H9 (cell line): Measurements from ENCODE around the gene RSF1. TPM values are rescaled to one million over a fixed set of nuclear protein-coding genes. Genes with fewer than 3 reads are reported as not detected.

Experiments
- DNase-seq: peaks from one replicate; pipeline ENCODE4 v3.0.0-alpha.2; 2017
- H2AFZ ChIP-seq: one replicate; pipeline ENCODE4 v1.6.1; 2013; ENCODE audit warnings: mild to moderate bottlenecking, low read length, control low read depth, moderate library complexity
- H2AK5ac ChIP-seq: 2 replicates; pipeline ENCODE4 v1.6.1; 2013; ENCODE audit warnings: low read length, control low read depth, mixed read lengths; ENCODE audit not compliant: insufficient read length
- H2BK120ac ChIP-seq: one replicate; pipeline ENCODE4 v1.6.1; 2013; ENCODE audit warnings: low read depth, mild to moderate bottlenecking, low read length, control low read depth, inconsistent platforms; ENCODE audit not compliant: poor library complexity, severe bottlenecking
- H2BK12ac ChIP-seq: 2 replicates; pipeline ENCODE4 v1.6.1; 2013; ENCODE audit warnings: low read length, control low read depth, mixed read lengths, low read depth; ENCODE audit not compliant: insufficient read length
- H2BK15ac ChIP-seq: 2 replicates; pipeline ENCODE4 v1.6.1; 2013; ENCODE audit warnings: low read depth, low read length, control low read depth
- H2BK20ac ChIP-seq: one replicate; pipeline ENCODE4 v1.6.1; 2013; ENCODE audit warnings: low read depth, mild to moderate bottlenecking, low read length, control low read depth, inconsistent platforms; ENCODE audit not compliant: poor library complexity, severe bottlenecking
- H2BK5ac ChIP-seq: 2 replicates; pipeline ENCODE4 v1.6.1; 2013; ENCODE audit warnings: low read length, control low read depth, mixed read lengths; ENCODE audit not compliant: insufficient read length
- H3K14ac ChIP-seq: 2 replicates; pipeline ENCODE4 v1.6.1; 2013; ENCODE audit warnings: low read length, control low read depth; ENCODE audit not compliant: insufficient read depth
- H3K18ac ChIP-seq: 2 replicates; pipeline ENCODE4 v1.6.1; 2013; ENCODE audit warnings: low read depth, mild to moderate bottlenecking, mixed read lengths, low read length, control low read depth; ENCODE audit not compliant: insufficient read length
- H3K23ac ChIP-seq: 2 replicates; pipeline ENCODE4 v1.6.1; 2013; ENCODE audit warnings: low read length, control low read depth, mixed read lengths, low read depth; ENCODE audit not compliant: insufficient read length
- H3K23me2 ChIP-seq: 2 replicates; pipeline ENCODE4 v1.6.1; 2013; ENCODE audit warnings: low read depth, mild to moderate bottlenecking, mixed read lengths, low read length, control low read depth; ENCODE audit not compliant: insufficient read length, poor library complexity, severe bottlenecking
- H3K27ac ChIP-seq: 2 replicates; pipeline ENCODE4 v1.5.1; 2013; ENCODE audit warnings: low read length, control low read depth, mixed read lengths, low read depth; ENCODE audit not compliant: insufficient read length
- H3K27me3 ChIP-seq: 2 replicates; pipeline ENCODE4 v1.6.1; 2013; ENCODE audit warnings: low read length, control low read depth, inconsistent platforms; ENCODE audit not compliant: insufficient read depth
- H3K4ac ChIP-seq: 2 replicates; pipeline ENCODE4 v1.6.1; 2013; ENCODE audit warnings: low read depth, mild to moderate bottlenecking, control low read depth, inconsistent platforms, low read length, moderate library complexity
- H3K4me1 ChIP-seq: 2 replicates; pipeline ENCODE4 v1.6.1; 2013; ENCODE audit warnings: low read length, control low read depth, inconsistent platforms; ENCODE audit not compliant: insufficient read depth
- H3K4me2 ChIP-seq: 2 replicates; pipeline ENCODE4 v1.6.1; 2013; ENCODE audit warnings: low read length, control low read depth, mixed read lengths; ENCODE audit not compliant: insufficient read length, insufficient read depth
- H3K56ac ChIP-seq: 2 replicates; pipeline ENCODE4 v1.6.1; 2013; ENCODE audit warnings: low read depth, mild to moderate bottlenecking, mixed read lengths, low read length, control low read depth; ENCODE audit not compliant: insufficient read length
- H3K79me1 ChIP-seq: 2 replicates; pipeline ENCODE4 v1.6.1; 2013; ENCODE audit warnings: low read depth, mild to moderate bottlenecking, moderate library complexity, low read length, control low read depth, inconsistent platforms; ENCODE audit not compliant: insufficient read depth, poor library complexity, severe bottlenecking
- H3K79me2 ChIP-seq: 2 replicates; pipeline ENCODE4 v1.6.1; 2013; ENCODE audit warnings: low read length, control low read depth, inconsistent platforms; ENCODE audit not compliant: insufficient read depth
- H3K9ac ChIP-seq: 2 replicates; pipeline ENCODE4 v1.6.1; 2013; ENCODE audit warnings: low read length, control low read depth, mixed read lengths; ENCODE audit not compliant: insufficient read length; ENCODE audit errors: extremely low read depth
- H3K9me3 ChIP-seq: one replicate; pipeline ENCODE4 v1.6.1; 2013; ENCODE audit warnings: low read depth, low read length, inconsistent platforms; ENCODE audit not compliant: control insufficient read depth
- H3T11ph ChIP-seq: one replicate; pipeline ENCODE4 v1.6.1; 2013; ENCODE audit warnings: mild to moderate bottlenecking, low read length, control low read depth, inconsistent platforms
- H4K20me1 ChIP-seq: one replicate; pipeline ENCODE4 v1.6.1; 2013; ENCODE audit not compliant: control insufficient read depth, insufficient read length, insufficient read depth
- H4K5ac ChIP-seq: 2 replicates; pipeline ENCODE4 v1.6.1; 2013; ENCODE audit warnings: low read depth, mild to moderate bottlenecking, mixed read lengths, low read length, control low read depth; ENCODE audit not compliant: insufficient read length
- H4K8ac ChIP-seq: replicated peaks from 2 replicates; pipeline ENCODE4 v1.6.1; 2013; ENCODE audit warnings: low read length, control low read depth, mixed read lengths, low read depth; ENCODE audit not compliant: insufficient read length
- H4K91ac ChIP-seq: 2 replicates; pipeline ENCODE4 v1.6.1; 2013; ENCODE audit warnings: low read depth, mild to moderate bottlenecking, moderate library complexity, mixed read lengths, low read length, control low read depth; ENCODE audit not compliant: insufficient read length
- H3K27ac Mint-ChIP-seq, 3 experiments: 2 replicates in 2 of 3; 3 replicates in 1 of 3; pipeline ENCODE4 v1.8.0; 2020 to 2021; ENCODE audit warnings: mixed read lengths in 3 of 3, mild to moderate bottlenecking in 1 of 3, moderate library complexity in 1 of 3
- H3K27me3 Mint-ChIP-seq: 2 replicates; pipeline ENCODE4 v1.8.0; 2021; ENCODE audit warnings: low read depth, mild to moderate bottlenecking, moderate library complexity, mixed read lengths
- H3K36me3 Mint-ChIP-seq, 3 experiments: 2 replicates in 2 of 3; 3 replicates in 1 of 3; pipeline ENCODE4 v1.8.0; 2020 to 2021; ENCODE audit warnings: low read depth in 3 of 3, mixed read lengths in 3 of 3; ENCODE audit not compliant: insufficient read depth in 1 of 3
- H3K4me1 Mint-ChIP-seq, 2 experiments: 2 replicates each; pipeline ENCODE4 v1.8.0; 2020; ENCODE audit warnings: mixed read lengths in 2 of 2
- H3K4me3 Mint-ChIP-seq, 2 experiments: 2 replicates in 1 of 2; 3 replicates in 1 of 2; pipeline ENCODE4 v1.8.0; 2020 to 2021; ENCODE audit warnings: mild to moderate bottlenecking in 2 of 2, mixed read lengths in 2 of 2, moderate library complexity in 1 of 2
- H3K9me3 Mint-ChIP-seq, 2 experiments: 2 replicates in 1 of 2; 3 replicates in 1 of 2; pipeline ENCODE4 v1.8.0; 2020; ENCODE audit warnings: mild to moderate bottlenecking in 2 of 2, mixed read lengths in 2 of 2, moderate library complexity in 1 of 2
- CTCF ChIP-seq: fragments of 200-600 bp; sonication (generic); conservative IDR thresholded peaks from 3 replicates; pipeline ENCODE4 v1.8.0; 2021; ENCODE audit warnings: antibody characterized with exemption, mild to moderate bottlenecking
- total RNA-seq: library from RNA; stranded (reverse); gene quantifications from 2 replicates; pipeline ENCODE4 v1.2.1, GENCODE V29; 2021

The RSF1 gene
- total RNA-seq, 1 experiment from 2014 or later, result 82.6 TPM

- H2AK5ac ChIP-seq, result no peak overlapping the region
- Mint-ChIP-seq H3K9me3 (no peaks in the 10 kb centered on the region), H3K27me3 (no peaks in the 10 kb centered on the region), H3K4me1 (no peaks in the 10 kb centered on the region), H3K27ac (peak overlapping the region in 1 of 3 experiments; percentile 50; a peak in 2 of 7 replicates), H3K4me3 (no peak overlapping the region), H3K36me3 (peaks cover 19 to 57% (median 44%) of the 10 kb centered on the region in 3 experiments)
- no peak for TF ChIP-seq CTCF
- H3K27me3 ChIP-seq, result no peaks in the 10 kb centered on the region
- no peak overlapping the region for H3K56ac ChIP-seq
- no peak overlapping the region for H4K91ac ChIP-seq
- H3K4me2 ChIP-seq, result no peak overlapping the region
- H3K9me3 ChIP-seq, result no peaks in the 10 kb centered on the region
- no peak overlapping the region for H2BK5ac ChIP-seq
- no peak overlapping the region for H3K23ac ChIP-seq
- H3K27ac ChIP-seq, result no peak overlapping the region
- no peak overlapping the region for H2AFZ ChIP-seq
- no peaks in the 10 kb centered on the region for H3K23me2 ChIP-seq
- no peak overlapping the region for H2BK12ac ChIP-seq
- H3K4me1 ChIP-seq, result no peaks in the 10 kb centered on the region
- no peak overlapping the region for H2BK15ac ChIP-seq
- no peak overlapping the region for H3K9ac ChIP-seq
- H3K79me1 ChIP-seq, result no peaks in the 10 kb centered on the region
- no peak overlapping the region for H4K5ac ChIP-seq
- H3K18ac ChIP-seq, result no peak overlapping the region
- no peaks in the 10 kb centered on the region for H4K20me1 ChIP-seq
- no peak overlapping the region for H2BK20ac ChIP-seq
- no peak for DNase-seq
- H3K14ac ChIP-seq, result no peak overlapping the region
- no peak overlapping the region for H3K4ac ChIP-seq
- H3T11ph ChIP-seq, result no peak overlapping the region
- H2BK120ac ChIP-seq, result no peak overlapping the region
- H4K8ac ChIP-seq, result no peak overlapping the region
- no peaks in the 10 kb centered on the region for H3K79me2 ChIP-seq
These were observed 208.6 kb downstream of the RSF1 start for GRCh38 chr11:77611921-77612320.

Other genes with a start within 250 kb of the RSF1 start
- 0.72 and 1.1 TPM in 2 replicates for gene AQP11, start 230.8 kb downstream of the RSF1 start, total RNA-seq
- 152 and 165 TPM in 2 replicates for gene CLNS1A, start 182.9 kb downstream of the RSF1 start, total RNA-seq
- 20.7 and 22.3 TPM in 2 replicates for gene AAMDC, start 422 bp upstream of the RSF1 start, total RNA-seq
- gene INTS4, start 173.9 kb upstream of the RSF1 start, total RNA-seq, result 37.9 and 38.6 TPM in 2 replicates
- 12.5 and 13.8 TPM in 2 replicates for gene KCTD14, start 202.6 kb upstream of the RSF1 start, total RNA-seq
- not detected in 2 replicates for gene THRSP, start 243.1 kb upstream of the RSF1 start, total RNA-seq